GM19035 (cell line): ENCODE measurements around the gene COG2.
"Not testable (repeated sequence)": the region's sequence is repeated elsewhere in the genome, so short reads cannot be mapped to it uniquely, and the experiment has no call there.

Experiments
- ATAC-seq: cut with Tn5 transposase; IDR thresholded peaks from one replicate; pipeline ENCODE4 v1.9.1; 2021; ENCODE audit not compliant: unreplicated experiment

The COG2 gene

GRCh38 chr1:230713547-230713914 lies 71.2 kb downstream of the COG2 start:
- ATAC-seq, result no peak

- no peak for ATAC-seq
Observed at GRCh38 chr1:230713915-230714764, 71.9 kb downstream of the COG2 start, which contains the start of gene AGT. TSS of gene AGT (minus strand) at chr1:230714122. CDS start at chr1:230710823, 3,299 bp downstream.

GRCh38 chr1:230715510-230715909 lies 73.2 kb downstream of the COG2 start:
- ATAC-seq, result no peak

GRCh38 chr1:230716453-230716852 lies 74.2 kb downstream of the COG2 start:
- ATAC-seq, result not testable (repeated sequence)

- no peak for ATAC-seq
Observed at GRCh38 chr1:230717251-230717650, 75.0 kb downstream of the COG2 start.

- not testable (repeated sequence) for ATAC-seq
Observed at GRCh38 chr1:230721849-230722522, 79.7 kb downstream of the COG2 start.

GRCh38 chr1:230725256-230726012 lies 83.2 kb downstream of the COG2 start:
- ATAC-seq, result no peak

GRCh38 chr1:230728710-230729392 lies 86.6 kb downstream of the COG2 start:
- ATAC-seq, result no peak

- ATAC-seq, result no peak
Observed at GRCh38 chr1:230730977-230731376, 88.7 kb downstream of the COG2 start.

GRCh38 chr1:230735447-230735846 lies 93.2 kb downstream of the COG2 start:
- ATAC-seq, result no peak

- ATAC-seq, result no peak
Observed at GRCh38 chr1:230737622-230738262, 95.5 kb downstream of the COG2 start.

GRCh38 chr1:230739564-230740290 lies 97.4 kb downstream of the COG2 start:
- no peak for ATAC-seq
